ENCODE data around the gene LCK. TPM values are rescaled to one million over a fixed set of nuclear protein-coding genes. Genes with fewer than 3 reads are reported as not detected.

The LCK gene
- total and polyA plus RNA-seq, 2 of the 8 experiments (the other 6 are each of a cell fraction or from before 2014, with no cell fraction given) = 75.3 to 122 TPM

- CTCF ChIA-PET (ENCODE audit: partially characterized antibody) = interaction anchor here (1.6 to 4.5 kb wide), 3 partner anchors 11 to 158 kb away, joined by 3 to 25 read pairs (median 4); no protein-coding TSS in a partner anchor
- FAIRE-seq (no peak), DNase-seq (ENCODE audit: low read depth in 1 of 2, low spot score in 2 of 2) (peak in 1 of 2 experiments; percentile 61)
- Histone ChIP-seq H3K79me2 (ENCODE audit: control insufficient read depth in 1 of 2, insufficient read depth in 2 of 2, low read length in 2 of 2) (no peaks in the 10 kb centered on the region), H3K9me3 (ENCODE audit: insufficient read depth in 2 of 2, low read depth in 1 of 2, low read length in 1 of 2) (no peaks in the 10 kb centered on the region), H3K23ac (ENCODE audit: insufficient read length) (no peak overlapping the region), H4K20me1 (replicated peaks in 1 of 2; ENCODE audit: control insufficient read depth in 1 of 2, insufficient read depth in 2 of 2, low read length in 2 of 2) (peaks cover 0 to 2% of the 10 kb centered on the region in 2 experiments), H2BK120ac (replicated peaks; ENCODE audit: low read depth, low read length) (no peak overlapping the region), H3K56ac (replicated peaks; ENCODE audit: insufficient read length, low read depth, low read length) (no peak overlapping the region), H2BK5ac (ENCODE audit: low read depth, low read length) (peak overlapping the region; percentile 19; the same call in 1 of the 2 replicates), H3K4me1 (replicated peaks in 1 of 4; ENCODE audit: control insufficient read depth in 3 of 4, insufficient read depth in 4 of 4, low read length in 3 of 4) (peaks cover 0 to 23% (median 11%) of the 10 kb centered on the region in 4 experiments; a peak in 6 of 7 replicates), H2AK5ac (ENCODE audit: low read depth, low read length) (no peak overlapping the region), H2AFZ (ENCODE audit: low read length) (no peak overlapping the region), H2BK15ac (ENCODE audit: low read length) (no peak overlapping the region), H3K36me3 (ENCODE audit: control insufficient read depth in 2 of 4, insufficient read depth in 4 of 4, low read length in 3 of 4) (no peaks in the 10 kb centered on the region; a peak in 1 of 8 replicates), H3K27ac (ENCODE audit: low read depth, low read length) (no peak overlapping the region), H3K14ac (ENCODE audit: insufficient read length) (no peak overlapping the region), H3K27me3 (replicated peaks in 1 of 4; ENCODE audit: control insufficient read depth in 3 of 4, extremely low read depth in 1 of 4, insufficient read depth in 3 of 4, low read length in 3 of 4) (peaks cover 0 to 4% (median 2%) of the 10 kb centered on the region in 4 experiments; a peak in 3 of 7 replicates), H3K23me2 (ENCODE audit: low read depth, low read length) (peaks cover 15% of the 10 kb centered on the region; the same call in 1 of the 2 replicates), H4K5ac (ENCODE audit: insufficient read length, low read depth, low read length) (peak overlapping the region; percentile 26), H3K4me2 (ENCODE audit: insufficient read depth in 1 of 2, low read depth in 2 of 2, low read length in 2 of 2) (peak overlapping the region; percentile 73 to 96), H3K79me1 (ENCODE audit: low read depth, low read length) (peaks cover 2% of the 10 kb centered on the region; the same call in 1 of the 2 replicates), H4K91ac (replicated peaks; ENCODE audit: insufficient read length, low read length) (peak overlapping the region; percentile 40), H3K4me3 (ENCODE audit: extremely low read depth in 1 of 4, insufficient read depth in 2 of 4, low read depth in 3 of 4, low read length in 4 of 4) (peak overlapping the region; percentile 64 to 86 (median 80)), H4K8ac (ENCODE audit: extremely low read depth, insufficient read depth, low read length) (peak overlapping the region; percentile 43; the same call in 1 of the 2 replicates), H2BK20ac (ENCODE audit: low read length) (no peak overlapping the region), H3K4ac (replicated peaks; ENCODE audit: insufficient read length, low read depth, low read length) (no peak overlapping the region), H2BK12ac (ENCODE audit: low read depth, low read length) (no peak overlapping the region), H3K18ac (ENCODE audit: extremely low read depth, low read length) (no peak overlapping the region), H3K9ac (replicated peaks in 1 of 4; ENCODE audit: extremely low read depth in 1 of 4, low read depth in 3 of 4, low read length in 3 of 4) (peak overlapping the region in 2 of 4 experiments; percentile 45 to 48; a peak in 4 of 7 replicates)
- POLR2A ChIA-PET (ENCODE audit: partially characterized antibody) = interaction anchor here (0.7 to 21.3 kb wide), 18 partner anchors 7 to 189 kb away, joined by 3 to 332 read pairs (median 4); partner anchors contain the start of genes BSDC1, CCDC28B, KPNA6 and MARCKSL1
- 38% methylated on average over 26 of the region's 26 CpGs; no CpG with 5 or more reads in 1 of the 2 experiments for WGBS, 2 experiments (ENCODE audit: extremely low coverage in 1 of 2, insufficient coverage in 1 of 2, insufficient read length in 1 of 2, insufficient replicate concordance in 2 of 2, low coverage in 1 of 2, low lambda C conversion rate in 2 of 2, missing lambda C conversion rate in 1 of 2)
- no peak for TF ChIP-seq POLR2AphosphoS5 (IDR thresholded peaks at IDR 0.05; ENCODE audit: low read depth, low read length)
Observed at GRCh38 chr1:32204943-32205361, 46.1 kb upstream of the LCK start.
